ENCODE data around the gene FRK. TPM values are rescaled to one million over a fixed set of nuclear protein-coding genes. Genes with fewer than 3 reads are reported as not detected.

FRK gene
- polyA plus RNA-seq, 2 of the 4 experiments (the other 2 are of a cell fraction): 2.2 to 8.9 TPM

- 7% methylated on average over 2 of the region's 2 CpGs for WGBS (ENCODE audit: missing lambda C conversion rate)
- POLR2A ChIA-PET: interaction anchor here (0.7 to 1.2 kb wide), 2 partner anchors 13 to 27 kb away, joined by 4 to 5 read pairs; partner anchors contain the start of genes FRK and NT5DC1
- Histone ChIP-seq H3K4me2 (peak overlapping the region; percentile 74), H3K4me1 (peaks cover 45% of the 10 kb centered on the region), H3K27ac (peak overlapping the region; percentile 60 to 67), H3K4me3 (no peak overlapping the region), H3K9me3 (no peaks in the 10 kb centered on the region)
- FAIRE-seq (no peak), ATAC-seq (peak; percentile 71 to 81), DNase-seq (ENCODE audit: low read depth in 1 of 2, low spot score in 1 of 2) (peak; percentile 14 to 39)
- CTCF ChIA-PET: interaction anchor here (0.8 to 1.3 kb wide), 4 partner anchors 11 to 27 kb away, joined by 3 to 6 read pairs (median 4); partner anchors contain the start of genes FRK and NT5DC1
- TF ChIP-seq JUNB (IDR thresholded peaks at IDR 0.05): peak; percentile 58; the same call in 1 of the 2 replicates
- TF ChIP-seq PHF8 (IDR thresholded peaks at IDR 0.05; ENCODE audit: borderline replicate concordance, low read depth): no peak
- no peak for TF ChIP-seq ZNF302 (CRISPR knock-in tag; IDR thresholded peaks at IDR 0.05)
- no peak for TF ChIP-seq MAZ (IDR thresholded peaks at IDR 0.05; ENCODE audit: borderline replicate concordance, low read depth, low read length)
- TF ChIP-seq KDM1A (IDR thresholded peaks at IDR 0.05; ENCODE audit: low read depth): no peak
- TF ChIP-seq FOSL2 (IDR thresholded peaks at IDR 0.05): peak; percentile 74
- TF ChIP-seq FOSL2 (CRISPR knock-in tag; IDR thresholded peaks at IDR 0.05): peak; percentile 90
- no peak for TF ChIP-seq HOXB5 (CRISPR knock-in tag; IDR thresholded peaks at IDR 0.05)
- TF ChIP-seq JUN (IDR thresholded peaks at IDR 0.05): no peak
- no peak for TF ChIP-seq HEYL (CRISPR knock-in tag; IDR thresholded peaks at IDR 0.05)
- TF ChIP-seq ESRRA (IDR thresholded peaks at IDR 0.05; ENCODE audit: borderline replicate concordance, low read length): no peak
- TF ChIP-seq HOXB13 (CRISPR knock-in tag; IDR thresholded peaks at IDR 0.05; ENCODE audit: low read depth): no peak
- no peak for TF ChIP-seq NPAS2 (CRISPR knock-in tag; IDR thresholded peaks at IDR 0.05; ENCODE audit: borderline replicate concordance)
- TF ChIP-seq NR3C1 (IDR thresholded peaks at IDR 0.05): no peak
- TF ChIP-seq, protein P1, sequence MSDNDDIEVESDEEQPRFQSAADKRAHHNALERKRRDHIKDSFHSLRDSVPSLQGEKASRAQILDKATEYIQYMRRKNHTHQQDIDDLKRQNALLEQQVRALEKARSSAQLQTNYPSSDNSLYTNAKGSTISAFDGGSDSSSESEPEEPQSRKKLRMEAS (IDR thresholded peaks at IDR 0.05): no peak
- TF ChIP-seq HOXA7 (CRISPR knock-in tag; IDR thresholded peaks at IDR 0.05): no peak
- TF ChIP-seq ZC3H11A (IDR thresholded peaks at IDR 0.05): no peak
Observed at GRCh38 chr6:116073765-116074440, 13.2 kb upstream of the FRK start.

DNA sequence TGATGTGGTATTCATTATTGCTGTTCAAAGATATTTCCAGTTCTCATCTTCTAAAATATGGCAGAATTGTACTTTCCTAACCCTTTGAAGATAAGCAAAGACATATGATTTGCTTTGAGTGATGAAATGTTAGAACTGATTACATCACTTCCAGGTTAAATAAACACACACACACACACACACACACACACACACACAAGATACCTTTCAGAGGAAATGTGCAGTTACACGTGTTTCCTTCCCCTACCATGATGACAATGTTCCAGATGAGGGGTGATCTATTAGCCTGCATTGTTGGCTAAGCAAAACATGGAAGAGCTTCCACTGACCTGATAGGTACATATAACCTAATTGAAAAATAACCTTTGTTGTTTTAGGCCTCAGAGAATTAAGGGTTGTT, 11.7 kb upstream of the FRK start:
- TF ChIP-seq CEBPB (IDR thresholded peaks at IDR 0.05) (0 out of 4 replicates have a peak, but pooled peaks of 1 of the 2 experiments have one; percentile 5), FOSB (CRISPR knock-in tag; IDR thresholded peaks at IDR 0.05) (no peak)
- DNase-seq (ENCODE audit: low read depth in 1 of 2, low spot score in 1 of 2): no peak
- Histone ChIP-seq H3K9me3 (no peaks in the 10 kb centered on the region), H3K4me2 (peak overlapping the region; percentile 32; the same call in 2 of the 3 replicates), H3K4me3 (no peak overlapping the region), H3K27ac (peak overlapping the region; percentile 32 to 70; a peak in 5 of 6 replicates), H3K4me1 (peaks cover 45% of the 10 kb centered on the region)
- no peak for ATAC-seq
- POLR2A ChIA-PET: no interaction called here
- WGBS (ENCODE audit: missing lambda C conversion rate): 40% methylated on average over 1 of the region's 1 CpG
- CTCF ChIA-PET: no interaction called here
- FAIRE-seq: no peak

- H3K4me2 ChIP-seq: peak overlapping the region; percentile 47
- peak in 1 of 2 experiments; percentile 47; a peak in 2 of 6 replicates for ATAC-seq
Observed at GRCh38 chr6:116070616-116071389, 10.1 kb upstream of the FRK start.

More at GRCh38 chr6:116070616-116071389, 10.1 kb upstream of the FRK start:
- WGBS (ENCODE audit: missing lambda C conversion rate): 33% methylated on average over 2 of the region's 2 CpGs
- DNase-seq (ENCODE audit: low read depth in 1 of 2, low spot score in 1 of 2): peak in 1 of 2 experiments; percentile 21
- POLR2A ChIA-PET: interaction anchor here (1.1 kb wide), 1 partner anchor 30 kb away, joined by 3 read pairs; the partner anchor contains the start of gene NT5DC1
- H3K27ac ChIP-seq: peak overlapping the region; percentile 21 to 40; a peak in 3 of 6 replicates
- no peak overlapping the region for H3K4me3 ChIP-seq
- CTCF ChIA-PET: interaction anchor here (1.2 to 1.8 kb wide), 2 partner anchors 10 to 62 kb away, joined by 3 to 9 read pairs; partner anchors contain the start of gene FRK
- no peaks in the 10 kb centered on the region for H3K9me3 ChIP-seq
- 0 out of 2 replicates have a peak, but pooled peaks have one; percentile 24 for TF ChIP-seq JUNB (IDR thresholded peaks at IDR 0.05)
- TF ChIP-seq CBX8 (IDR thresholded peaks at IDR 0.05): no peak
- no peak for TF ChIP-seq RCOR1 (IDR thresholded peaks at IDR 0.05; ENCODE audit: low read depth, low read length)
- TF ChIP-seq GATA3 (IDR thresholded peaks at IDR 0.05; ENCODE audit: borderline replicate concordance): peak; percentile 44; the same call in 1 of the 2 replicates
- no peak for TF ChIP-seq FOSL2 (IDR thresholded peaks at IDR 0.05)
- TF ChIP-seq FOSL2 (CRISPR knock-in tag; IDR thresholded peaks at IDR 0.05): peak; percentile 60
- no peak for FAIRE-seq
- peaks cover 45% of the 10 kb centered on the region for H3K4me1 ChIP-seq
